ENCODE measurements around the gene ELL. TPM values are rescaled to one million over a fixed set of nuclear protein-coding genes. Genes with fewer than 3 reads are reported as not detected.

Gene ELL
- total and polyA plus RNA-seq, 2 donors (not counting 3 experiments of a cell fraction or from before 2014, with no cell fraction given): 9.9 to 18.2 TPM

DNA sequence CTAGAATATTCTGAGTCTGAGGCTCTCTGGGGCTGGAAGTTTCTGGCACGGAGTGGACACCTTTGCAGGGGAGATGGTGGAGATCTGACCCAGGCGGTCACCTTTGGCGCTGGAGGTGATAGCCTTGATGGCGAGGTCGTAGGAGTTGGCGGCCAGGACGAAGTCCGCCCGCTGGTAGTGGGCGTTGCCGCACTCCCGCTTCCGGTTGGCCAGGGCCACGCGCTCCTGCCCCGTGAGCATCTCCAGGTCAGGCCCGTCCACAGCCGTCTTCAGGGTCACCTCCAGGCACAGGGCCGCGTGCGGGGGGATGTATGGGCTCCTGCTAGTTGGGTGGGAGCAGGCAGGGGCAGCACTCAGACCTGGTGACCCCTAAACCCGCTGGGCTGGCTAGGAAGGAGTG is 16.2 kb upstream of the ELL start:
- dilution Hi-C loops (cut with MboI; ENCODE audit: extremely low pct_ligation_motif_present, low sequenced_read_pairs): no loop called here
- Histone ChIP-seq H3K4me2 (ENCODE audit: insufficient read depth, low read length) (no peak overlapping the region), H3K27ac (ENCODE audit: insufficient read depth, low read depth, low read length) (no peak overlapping the region), H2AFZ (ENCODE audit: low read depth, low read length) (no peak overlapping the region), H4K20me1 (replicated peaks; ENCODE audit: control insufficient read depth, extremely low read depth, insufficient read depth, low read length) (no peaks in the 10 kb centered on the region), H3K36me3 (ENCODE audit: control insufficient read depth in 2 of 2, extremely low read depth in 1 of 2, insufficient read depth in 2 of 2, low read length in 2 of 2) (peaks cover 5 to 32% of the 10 kb centered on the region in 2 experiments), H3K4me3 (replicated peaks in 1 of 3; ENCODE audit: insufficient read depth in 1 of 3, low read depth in 1 of 3, low read length in 3 of 3) (no peak overlapping the region), H3K79me2 (ENCODE audit: control insufficient read depth, insufficient read depth, low read length) (peaks cover 12% of the 10 kb centered on the region), H3K4me1 (ENCODE audit: control insufficient read depth, extremely low read depth, insufficient read depth, low read length) (peaks cover 8% of the 10 kb centered on the region), H3K27me3 (ENCODE audit: control insufficient read depth in 2 of 2, insufficient read depth in 2 of 2, low read length in 2 of 2) (no peaks in the 10 kb centered on the region), H3K9me1 (replicated peaks; ENCODE audit: control insufficient read depth, extremely low read depth, insufficient read depth, low read length) (no peaks in the 10 kb centered on the region), H3K9me3 (replicated peaks; ENCODE audit: control insufficient read depth, insufficient read depth, low read length) (no peaks in the 10 kb centered on the region), H3K9ac (replicated peaks; ENCODE audit: extremely low read depth, insufficient read depth, low read length) (no peak overlapping the region)
- BruUV-seq (replicated peaks): no TSS peak
- FAIRE-seq (no peak), DNase-seq (ENCODE audit: low read depth, low spot score) (no peak)
- POLR2A ChIA-PET: no interaction called here
- TF ChIP-seq, protein P1, sequence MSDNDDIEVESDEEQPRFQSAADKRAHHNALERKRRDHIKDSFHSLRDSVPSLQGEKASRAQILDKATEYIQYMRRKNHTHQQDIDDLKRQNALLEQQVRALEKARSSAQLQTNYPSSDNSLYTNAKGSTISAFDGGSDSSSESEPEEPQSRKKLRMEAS (IDR thresholded peaks at IDR 0.05; ENCODE audit: insufficient read depth, insufficient read length): no peak
- TF ChIP-seq POLR2AphosphoS5 (IDR thresholded peaks at IDR 0.05; ENCODE audit: insufficient read depth, low read depth, low read length) (no peak), POLR2A (IDR thresholded peaks at IDR 0.05; ENCODE audit: low read depth, low read length) (no peak), FOS (IDR thresholded peaks at IDR 0.05; ENCODE audit: borderline replicate concordance, insufficient read depth, low read length) (no peak), JUN (IDR thresholded peaks at IDR 0.05; ENCODE audit: borderline replicate concordance, insufficient read depth, insufficient read length, low read depth) (no peak), GATA2 (IDR thresholded peaks at IDR 0.05; ENCODE audit: insufficient read depth, insufficient read length, low read depth, low read length) (no peak), EZH2 (IDR thresholded peaks at IDR 0.05; ENCODE audit: borderline replicate concordance, low read depth, low read length, severe bottlenecking) (no peak), MYC (IDR thresholded peaks at IDR 0.05; ENCODE audit: low read depth, low read length) (no peak)
- TF ChIP-seq, protein P2, sequence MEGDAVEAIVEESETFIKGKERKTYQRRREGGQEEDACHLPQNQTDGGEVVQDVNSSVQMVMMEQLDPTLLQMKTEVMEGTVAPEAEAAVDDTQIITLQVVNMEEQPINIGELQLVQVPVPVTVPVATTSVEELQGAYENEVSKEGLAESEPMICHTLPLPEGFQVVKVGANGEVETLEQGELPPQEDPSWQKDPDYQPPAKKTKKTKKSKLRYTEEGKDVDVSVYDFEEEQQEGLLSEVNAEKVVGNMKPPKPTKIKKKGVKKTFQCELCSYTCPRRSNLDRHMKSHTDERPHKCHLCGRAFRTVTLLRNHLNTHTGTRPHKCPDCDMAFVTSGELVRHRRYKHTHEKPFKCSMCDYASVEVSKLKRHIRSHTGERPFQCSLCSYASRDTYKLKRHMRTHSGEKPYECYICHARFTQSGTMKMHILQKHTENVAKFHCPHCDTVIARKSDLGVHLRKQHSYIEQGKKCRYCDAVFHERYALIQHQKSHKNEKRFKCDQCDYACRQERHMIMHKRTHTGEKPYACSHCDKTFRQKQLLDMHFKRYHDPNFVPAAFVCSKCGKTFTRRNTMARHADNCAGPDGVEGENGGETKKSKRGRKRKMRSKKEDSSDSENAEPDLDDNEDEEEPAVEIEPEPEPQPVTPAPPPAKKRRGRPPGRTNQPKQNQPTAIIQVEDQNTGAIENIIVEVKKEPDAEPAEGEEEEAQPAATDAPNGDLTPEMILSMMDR (IDR thresholded peaks at IDR 0.05; ENCODE audit: extremely low read depth in 1 of 2, insufficient read depth in 1 of 2, low read depth in 1 of 2, low read length in 2 of 2): no peak
- CTCF ChIA-PET: interaction anchor here (1.3 kb wide), 1 partner anchor 9 kb away, joined by 5 read pairs; no protein-coding TSS in a partner anchor
- intact Hi-C loops (cut with micrococcal nuclease): no loop called here
